ENCODE measurements around the gene PRUNE2. TPM values are rescaled to one million over a fixed set of nuclear protein-coding genes. Genes with fewer than 3 reads are reported as not detected.

PRUNE2 gene
- total RNA-seq, 1 donor from 2014 or later = 0.63 TPM

DNA sequence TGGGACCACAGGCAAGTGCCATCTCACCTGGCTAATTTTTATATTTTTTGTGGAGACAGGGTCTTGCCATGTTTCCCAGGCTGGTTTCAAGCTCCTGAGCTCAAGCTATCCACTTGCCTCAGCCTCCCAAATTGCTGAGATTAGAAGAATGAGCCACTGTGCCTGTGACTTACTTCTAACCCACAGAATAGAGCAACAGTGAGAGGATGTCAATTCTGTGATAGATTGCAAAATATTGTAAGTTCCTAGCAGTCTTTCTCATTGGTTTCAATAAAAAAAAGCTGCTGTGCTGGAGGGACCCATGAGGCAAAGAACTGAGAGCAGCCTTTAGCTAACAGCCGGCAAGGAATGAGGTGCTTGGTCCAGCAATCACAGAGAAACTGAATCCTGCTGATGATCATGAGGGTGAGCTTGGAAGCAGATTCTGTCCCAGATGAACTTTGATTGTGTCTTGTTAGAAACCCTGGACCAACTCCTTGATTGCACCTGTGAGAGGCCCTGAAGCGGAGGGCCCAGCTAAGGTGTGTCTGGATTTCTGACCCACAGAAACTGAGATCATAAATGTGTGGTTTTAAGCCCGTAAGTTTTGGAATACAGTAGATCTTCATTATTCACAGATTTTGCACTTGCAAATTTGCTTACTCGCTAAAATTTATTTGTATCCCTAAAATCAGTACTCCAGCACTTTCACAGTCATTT lies 297.2 kb downstream of the PRUNE2 start:
- TF ChIP-seq, protein P1, sequence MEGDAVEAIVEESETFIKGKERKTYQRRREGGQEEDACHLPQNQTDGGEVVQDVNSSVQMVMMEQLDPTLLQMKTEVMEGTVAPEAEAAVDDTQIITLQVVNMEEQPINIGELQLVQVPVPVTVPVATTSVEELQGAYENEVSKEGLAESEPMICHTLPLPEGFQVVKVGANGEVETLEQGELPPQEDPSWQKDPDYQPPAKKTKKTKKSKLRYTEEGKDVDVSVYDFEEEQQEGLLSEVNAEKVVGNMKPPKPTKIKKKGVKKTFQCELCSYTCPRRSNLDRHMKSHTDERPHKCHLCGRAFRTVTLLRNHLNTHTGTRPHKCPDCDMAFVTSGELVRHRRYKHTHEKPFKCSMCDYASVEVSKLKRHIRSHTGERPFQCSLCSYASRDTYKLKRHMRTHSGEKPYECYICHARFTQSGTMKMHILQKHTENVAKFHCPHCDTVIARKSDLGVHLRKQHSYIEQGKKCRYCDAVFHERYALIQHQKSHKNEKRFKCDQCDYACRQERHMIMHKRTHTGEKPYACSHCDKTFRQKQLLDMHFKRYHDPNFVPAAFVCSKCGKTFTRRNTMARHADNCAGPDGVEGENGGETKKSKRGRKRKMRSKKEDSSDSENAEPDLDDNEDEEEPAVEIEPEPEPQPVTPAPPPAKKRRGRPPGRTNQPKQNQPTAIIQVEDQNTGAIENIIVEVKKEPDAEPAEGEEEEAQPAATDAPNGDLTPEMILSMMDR (conservative IDR thresholded peaks at IDR 0.05; ENCODE audit: low read depth, low read length) = no peak
- DNase-seq (ENCODE audit: low read depth) = no peak
- H3K4me3 ChIP-seq (ENCODE audit: low read depth, low read length) = no peak overlapping the region

DNA sequence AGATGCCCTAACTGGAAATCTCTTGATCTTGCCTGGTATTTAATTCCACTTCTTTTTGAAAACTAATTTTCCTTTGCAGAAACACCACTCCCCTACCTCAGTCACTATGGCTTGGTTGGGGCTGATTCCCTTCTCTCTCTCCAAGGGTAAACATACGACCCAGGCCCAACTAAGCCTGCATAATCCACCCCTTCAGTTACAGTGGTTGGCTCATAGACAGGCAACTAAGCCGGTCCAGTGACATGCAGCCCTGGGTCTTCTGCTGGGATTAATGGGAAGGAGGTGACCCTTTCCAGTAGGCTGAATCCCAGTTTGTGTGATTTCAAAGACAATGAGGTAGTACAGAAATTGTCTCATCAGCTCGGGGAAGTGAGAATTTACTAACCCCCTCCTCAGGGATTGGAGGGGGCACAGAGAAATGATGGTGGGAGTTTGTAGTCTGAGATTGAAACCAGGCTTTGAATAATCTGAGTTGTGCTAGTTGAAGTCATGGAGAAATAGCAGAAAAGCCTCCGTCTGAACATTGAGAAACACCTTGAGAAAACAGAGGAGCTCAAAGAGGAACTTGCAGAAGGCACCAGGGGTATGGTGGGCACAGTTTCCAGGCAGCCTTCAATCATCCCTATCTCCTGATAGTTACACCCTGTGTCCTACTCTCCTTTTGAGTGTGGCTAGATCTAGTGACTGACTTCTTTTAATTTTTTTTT lies 298.0 kb downstream of the PRUNE2 start:
- H3K4me3 ChIP-seq (ENCODE audit: low read depth, low read length) = no peak overlapping the region
- TF ChIP-seq, protein P1 (conservative IDR thresholded peaks at IDR 0.05; ENCODE audit: low read depth, low read length) = no peak
- no peak for DNase-seq (ENCODE audit: low read depth)

DNA sequence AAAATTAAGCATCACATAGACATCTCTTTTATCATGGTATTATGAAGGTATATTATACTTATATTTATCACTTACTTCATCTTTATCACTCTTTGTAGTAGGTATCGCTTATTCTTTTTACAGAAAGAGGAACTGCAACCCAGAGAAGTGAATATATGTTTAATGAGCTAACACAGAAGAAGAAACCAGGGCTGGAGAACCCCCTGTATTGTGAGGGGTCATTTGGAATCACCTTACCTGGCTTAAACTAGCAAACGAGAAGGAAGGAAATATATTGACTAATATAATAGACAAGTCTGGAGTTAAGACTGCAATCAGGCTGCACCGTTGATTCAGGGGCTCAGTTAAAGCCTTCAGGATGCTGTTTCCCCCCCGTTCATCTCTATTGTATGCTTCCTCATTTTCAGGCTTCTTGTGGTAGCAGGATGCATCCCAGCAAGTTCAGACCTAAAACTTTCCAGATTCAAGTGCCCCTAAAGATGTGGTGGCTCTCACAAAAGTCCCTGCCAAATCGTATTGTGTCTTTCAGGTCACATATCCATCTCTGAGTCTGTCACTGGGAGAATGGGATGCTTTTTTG lies 300.5 kb downstream of the PRUNE2 start:
- H3K4me3 ChIP-seq (ENCODE audit: low read depth, low read length) = no peak overlapping the region
- TF ChIP-seq, protein P1 (conservative IDR thresholded peaks at IDR 0.05; ENCODE audit: low read depth, low read length) = no peak
- DNase-seq (ENCODE audit: low read depth) = no peak

DNA sequence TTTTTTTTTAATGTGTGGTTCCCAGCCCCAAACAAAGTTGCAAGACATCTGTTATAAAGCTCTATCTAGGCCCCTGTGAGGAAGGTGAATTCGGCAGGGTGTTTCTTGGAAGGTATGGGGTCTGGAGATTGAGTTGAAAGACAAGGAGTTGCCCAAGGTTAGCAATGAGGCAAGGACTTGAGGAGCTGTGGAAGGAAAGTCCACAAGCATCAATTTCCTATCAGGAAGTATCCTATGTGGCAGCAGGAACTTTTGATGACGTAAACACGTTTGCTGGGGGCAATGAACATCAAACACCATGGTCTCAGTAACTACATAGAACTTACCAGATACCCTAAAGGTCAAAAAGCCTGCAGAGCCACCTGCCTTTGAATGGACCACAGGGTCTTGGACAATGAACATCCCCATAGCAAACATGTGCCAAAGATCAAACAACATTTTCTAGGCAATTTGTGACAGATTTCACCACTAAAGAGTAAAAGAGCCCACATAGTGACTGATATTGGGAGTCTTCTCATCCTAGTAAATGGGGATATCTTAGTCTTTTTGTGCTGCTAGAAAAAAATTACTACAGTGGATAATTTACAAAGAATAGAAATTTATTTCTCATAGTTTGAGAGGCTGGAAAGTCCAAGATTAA lies 301.9 kb downstream of the PRUNE2 start:
- DNase-seq (ENCODE audit: low read depth) = no peak
- TF ChIP-seq, protein P1 (conservative IDR thresholded peaks at IDR 0.05; ENCODE audit: low read depth, low read length) = no peak
- no peak overlapping the region for H3K4me3 ChIP-seq (ENCODE audit: low read depth, low read length)

GRCh38 chr9:76603448-76603895 lies 302.4 kb downstream of the PRUNE2 start:
- TF ChIP-seq, protein P1 (conservative IDR thresholded peaks at IDR 0.05; ENCODE audit: low read depth, low read length) = no peak
- H3K4me3 ChIP-seq (ENCODE audit: low read depth, low read length) = no peak overlapping the region
- no peak for DNase-seq (ENCODE audit: low read depth)

GRCh38 chr9:76602199-76602598 lies 303.7 kb downstream of the PRUNE2 start:
- H3K4me3 ChIP-seq (ENCODE audit: low read depth, low read length) = no peak overlapping the region
- DNase-seq (ENCODE audit: low read depth) = no peak
- TF ChIP-seq, protein P1 (conservative IDR thresholded peaks at IDR 0.05; ENCODE audit: low read depth, low read length) = no peak

Measured in epithelial cell of proximal tubule (primary cell).